HCT116 (cell line): ENCODE measurements around the gene CACNA2D3.

Experiments used
- CBX3 ChIP-seq: IDR thresholded peaks from 2 replicates; pipeline ENCODE4 v1.6.1; 2012; ENCODE audit warnings: low read depth
- EZH2 ChIP-seq: fragments of 200-600 bp; sonication (generic); IDR thresholded peaks from 2 replicates; pipeline ENCODE4 v1.6.1; 2017; ENCODE audit warnings: antibody characterized with exemption, mixed run types
- EZH2phosphoT487 ChIP-seq: fragments of 200-600 bp; IDR thresholded peaks from 2 replicates; pipeline ENCODE4 v1.6.1; 2018; ENCODE audit warnings: antibody characterized with exemption, borderline replicate concordance
- JUND ChIP-seq: IDR thresholded peaks from 2 replicates; pipeline ENCODE4 v1.6.1; 2012
- POLR2AphosphoS5 ChIP-seq: IDR thresholded peaks from 2 replicates; pipeline ENCODE4 v1.6.1; 2011; ENCODE audit warnings: mild to moderate bottlenecking, low read depth, low read length, moderate library complexity
- TF ChIP-seq, protein P1 (sequence below), 3 experiments: fragments of 200-600 bp in 1 of 3; sonication (generic) in 1 of 3; IDR thresholded peaks in 2 of 3; conservative IDR thresholded peaks in 1 of 3; 2 replicates each; pipeline ENCODE4 v1.5.1; 2012 to 2017; ENCODE audit warnings: low read depth in 2 of 3, low read length in 2 of 3, antibody characterized with exemption in 1 of 3, borderline replicate concordance in 1 of 3, control low read depth in 1 of 3, mild to moderate bottlenecking in 1 of 3, mixed read lengths in 1 of 3, mixed run types in 1 of 3, moderate library complexity in 1 of 3; ENCODE audit not compliant: insufficient read depth in 1 of 3
- TF ChIP-seq, protein P2 (sequence below): IDR thresholded peaks from 2 replicates; pipeline ENCODE4 v1.6.1; 2012; ENCODE audit warnings: low read depth
- TF ChIP-seq, protein P3 (sequence below): IDR thresholded peaks from 2 replicates; pipeline ENCODE4 v1.6.1; 2012

DNA sequence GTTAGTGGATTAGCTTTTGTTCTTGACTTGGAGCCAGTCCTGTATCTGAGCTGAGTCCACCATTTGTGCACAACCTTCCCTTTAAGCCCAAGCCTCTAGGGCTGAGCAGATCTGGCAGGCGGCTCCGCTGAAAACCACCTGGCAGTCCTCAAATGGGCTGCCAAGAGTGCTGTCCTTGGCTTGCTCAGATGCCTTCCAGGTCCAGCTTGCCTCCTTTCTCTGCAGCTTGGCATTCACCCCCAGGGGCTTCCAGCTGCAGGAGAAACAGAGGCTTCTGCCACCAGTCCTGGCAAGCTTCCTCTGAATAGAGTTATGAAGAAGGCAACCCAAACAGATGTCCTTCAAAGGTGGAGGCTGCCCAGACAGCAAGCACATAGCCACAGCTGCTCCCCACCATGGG, 708.8 kb downstream of the CACNA2D3 start:
- TF ChIP-seq, protein P1, sequence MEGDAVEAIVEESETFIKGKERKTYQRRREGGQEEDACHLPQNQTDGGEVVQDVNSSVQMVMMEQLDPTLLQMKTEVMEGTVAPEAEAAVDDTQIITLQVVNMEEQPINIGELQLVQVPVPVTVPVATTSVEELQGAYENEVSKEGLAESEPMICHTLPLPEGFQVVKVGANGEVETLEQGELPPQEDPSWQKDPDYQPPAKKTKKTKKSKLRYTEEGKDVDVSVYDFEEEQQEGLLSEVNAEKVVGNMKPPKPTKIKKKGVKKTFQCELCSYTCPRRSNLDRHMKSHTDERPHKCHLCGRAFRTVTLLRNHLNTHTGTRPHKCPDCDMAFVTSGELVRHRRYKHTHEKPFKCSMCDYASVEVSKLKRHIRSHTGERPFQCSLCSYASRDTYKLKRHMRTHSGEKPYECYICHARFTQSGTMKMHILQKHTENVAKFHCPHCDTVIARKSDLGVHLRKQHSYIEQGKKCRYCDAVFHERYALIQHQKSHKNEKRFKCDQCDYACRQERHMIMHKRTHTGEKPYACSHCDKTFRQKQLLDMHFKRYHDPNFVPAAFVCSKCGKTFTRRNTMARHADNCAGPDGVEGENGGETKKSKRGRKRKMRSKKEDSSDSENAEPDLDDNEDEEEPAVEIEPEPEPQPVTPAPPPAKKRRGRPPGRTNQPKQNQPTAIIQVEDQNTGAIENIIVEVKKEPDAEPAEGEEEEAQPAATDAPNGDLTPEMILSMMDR (IDR thresholded peaks at IDR 0.05 in 2 of 3, conservative IDR thresholded peaks at IDR 0.05 in 1 of 3; ENCODE audit: borderline replicate concordance in 1 of 3, insufficient read depth in 1 of 3, low read depth in 2 of 3, low read length in 2 of 3), result no peak
- TF ChIP-seq EZH2, result no peak
- TF ChIP-seq, protein P2, sequence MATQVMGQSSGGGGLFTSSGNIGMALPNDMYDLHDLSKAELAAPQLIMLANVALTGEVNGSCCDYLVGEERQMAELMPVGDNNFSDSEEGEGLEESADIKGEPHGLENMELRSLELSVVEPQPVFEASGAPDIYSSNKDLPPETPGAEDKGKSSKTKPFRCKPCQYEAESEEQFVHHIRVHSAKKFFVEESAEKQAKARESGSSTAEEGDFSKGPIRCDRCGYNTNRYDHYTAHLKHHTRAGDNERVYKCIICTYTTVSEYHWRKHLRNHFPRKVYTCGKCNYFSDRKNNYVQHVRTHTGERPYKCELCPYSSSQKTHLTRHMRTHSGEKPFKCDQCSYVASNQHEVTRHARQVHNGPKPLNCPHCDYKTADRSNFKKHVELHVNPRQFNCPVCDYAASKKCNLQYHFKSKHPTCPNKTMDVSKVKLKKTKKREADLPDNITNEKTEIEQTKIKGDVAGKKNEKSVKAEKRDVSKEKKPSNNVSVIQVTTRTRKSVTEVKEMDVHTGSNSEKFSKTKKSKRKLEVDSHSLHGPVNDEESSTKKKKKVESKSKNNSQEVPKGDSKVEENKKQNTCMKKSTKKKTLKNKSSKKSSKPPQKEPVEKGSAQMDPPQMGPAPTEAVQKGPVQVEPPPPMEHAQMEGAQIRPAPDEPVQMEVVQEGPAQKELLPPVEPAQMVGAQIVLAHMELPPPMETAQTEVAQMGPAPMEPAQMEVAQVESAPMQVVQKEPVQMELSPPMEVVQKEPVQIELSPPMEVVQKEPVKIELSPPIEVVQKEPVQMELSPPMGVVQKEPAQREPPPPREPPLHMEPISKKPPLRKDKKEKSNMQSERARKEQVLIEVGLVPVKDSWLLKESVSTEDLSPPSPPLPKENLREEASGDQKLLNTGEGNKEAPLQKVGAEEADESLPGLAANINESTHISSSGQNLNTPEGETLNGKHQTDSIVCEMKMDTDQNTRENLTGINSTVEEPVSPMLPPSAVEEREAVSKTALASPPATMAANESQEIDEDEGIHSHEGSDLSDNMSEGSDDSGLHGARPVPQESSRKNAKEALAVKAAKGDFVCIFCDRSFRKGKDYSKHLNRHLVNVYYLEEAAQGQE, result no peak
- TF ChIP-seq POLR2AphosphoS5, result no peak
- TF ChIP-seq, protein P3, sequence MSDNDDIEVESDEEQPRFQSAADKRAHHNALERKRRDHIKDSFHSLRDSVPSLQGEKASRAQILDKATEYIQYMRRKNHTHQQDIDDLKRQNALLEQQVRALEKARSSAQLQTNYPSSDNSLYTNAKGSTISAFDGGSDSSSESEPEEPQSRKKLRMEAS, result no peak
- TF ChIP-seq EZH2phosphoT487, result no peak
- TF ChIP-seq JUND, result no peak
- no peak for TF ChIP-seq CBX3
